OCI-LY7 (cell line): ENCODE data around the gene ITIH3. TPM values are rescaled to one million over a fixed set of nuclear protein-coding genes. Genes with fewer than 3 reads are reported as not detected.

Experiments used
- BruUV-seq: library from RNA; stranded (reverse); fragments of 400-500 nt; replicated peaks from 2 replicates; lab custom pipeline; 2021; lab: Mats Ljungman, UMichigan
- CTCF ChIA-PET: fragments of 300-600 bp; sonication (Branson Sonifier 250); formaldehyde crosslinking; loops from one replicate; lab custom pipeline; 2022; ENCODE audit warnings: antibody characterized with exemption; ENCODE audit not compliant: unreplicated experiment; lab: Charles Lee
- POLR2A ChIA-PET: fragments of 300-600 bp; sonication (Branson Sonifier 250); formaldehyde crosslinking; loops from one replicate; lab custom pipeline; 2022; ENCODE audit warnings: antibody characterized with exemption; lab: Charles Lee
- DNase-seq: peaks from one replicate; pipeline ENCODE4 v3.0.0-alpha.2; 2015; ENCODE audit warnings: low spot score
- H2AFZ ChIP-seq: fragments of 200-600 bp; sonication (generic), shearing (Covaris generic); 2 replicates; pipeline ENCODE4 v1.6.1; 2014; ENCODE audit warnings: mild to moderate bottlenecking, antibody characterized with exemption, low read length, moderate library complexity
- H3K27ac ChIP-seq: fragments of 200-600 bp; sonication (generic); 2 replicates; pipeline ENCODE4 v1.5.1; 2014; ENCODE audit warnings: mixed run types, low read depth, mild to moderate bottlenecking, moderate library complexity, low read length, inconsistent platforms; ENCODE audit not compliant: poor library complexity, severe bottlenecking
- H3K36me3 ChIP-seq: fragments of 200-600 bp; sonication (generic); 2 replicates; pipeline ENCODE4 v1.6.1; 2014; ENCODE audit warnings: mild to moderate bottlenecking, antibody characterized with exemption, low read length, moderate library complexity, mixed read lengths; ENCODE audit not compliant: insufficient read depth
- H3K4me1 ChIP-seq: fragments of 200-600 bp; sonication (generic); 2 replicates; pipeline ENCODE4 v1.5.1; 2014; ENCODE audit warnings: mild to moderate bottlenecking, low read length; ENCODE audit not compliant: insufficient read depth, poor library complexity, severe bottlenecking
- H3K4me2 ChIP-seq: fragments of 200-600 bp; sonication (generic); 2 replicates; pipeline ENCODE4 v1.6.1; 2014; ENCODE audit warnings: mild to moderate bottlenecking, low read length
- H3K4me3 ChIP-seq: fragments of 200-600 bp; sonication (generic); 2 replicates; pipeline ENCODE4 v1.5.1; 2014; ENCODE audit warnings: mild to moderate bottlenecking, low read depth, low read length; ENCODE audit not compliant: poor library complexity, severe bottlenecking
- H3K79me2 ChIP-seq: fragments of 200-600 bp; sonication (generic); 2 replicates; pipeline ENCODE4 v1.6.1; 2016; ENCODE audit warnings: low read depth, mild to moderate bottlenecking, low read length, moderate library complexity, mixed read lengths; ENCODE audit not compliant: insufficient read depth
- H3K9me2 ChIP-seq: fragments of 200-600 bp; sonication (generic); 2 replicates; pipeline ENCODE4 v1.6.1; 2016; ENCODE audit warnings: mild to moderate bottlenecking, low read length, mixed read lengths; ENCODE audit not compliant: insufficient read depth
- H3K9me3 ChIP-seq: fragments of 200-600 bp; sonication (generic); 2 replicates; pipeline ENCODE4 v1.6.1; 2014; ENCODE audit warnings: mild to moderate bottlenecking, mixed run types, low read length, mixed read lengths
- H4K20me1 ChIP-seq: fragments of 200-600 bp; sonication (generic); 2 replicates; pipeline ENCODE4 v1.6.1; 2014; ENCODE audit warnings: mild to moderate bottlenecking, antibody characterized with exemption, low read length, moderate library complexity, mixed read lengths; ENCODE audit not compliant: insufficient read depth
- EZH2phosphoT487 ChIP-seq: fragments of 200-600 bp; sonication (generic); IDR thresholded peaks from 2 replicates; pipeline ENCODE4 v1.6.1; 2018; ENCODE audit warnings: low read depth, borderline replicate concordance, mild to moderate bottlenecking, mixed run types, antibody characterized with exemption, low read length, moderate library complexity, mixed read lengths
- intact Hi-C: fragments of 100-400 bp; cut with micrococcal nuclease; formaldehyde crosslinking; loops from one replicate; pipeline ENCODE4 v1.10.0; 2022; ENCODE audit not compliant: unreplicated experiment
- total RNA-seq, 2 experiments: library from RNA; depleted of rRNA in 1 of 2; stranded (reverse); fragments of >200 nt in 1 of 2; shearing (Covaris generic) in 1 of 2; gene quantifications; 2 replicates each; pipeline ENCODE4 v1.2.3, GENCODE V29; 2014 to 2022
- TF ChIP-seq, protein P1 (sequence below): fragments of 200-600 bp; sonication (generic); conservative IDR thresholded peaks from 2 replicates; pipeline ENCODE4 v1.5.1; 2014; ENCODE audit warnings: mild to moderate bottlenecking, antibody characterized with exemption, low read length, moderate library complexity, mixed read lengths

Gene ITIH3
- total RNA-seq, 2 experiments from 2014 or later: not detected

DNA sequence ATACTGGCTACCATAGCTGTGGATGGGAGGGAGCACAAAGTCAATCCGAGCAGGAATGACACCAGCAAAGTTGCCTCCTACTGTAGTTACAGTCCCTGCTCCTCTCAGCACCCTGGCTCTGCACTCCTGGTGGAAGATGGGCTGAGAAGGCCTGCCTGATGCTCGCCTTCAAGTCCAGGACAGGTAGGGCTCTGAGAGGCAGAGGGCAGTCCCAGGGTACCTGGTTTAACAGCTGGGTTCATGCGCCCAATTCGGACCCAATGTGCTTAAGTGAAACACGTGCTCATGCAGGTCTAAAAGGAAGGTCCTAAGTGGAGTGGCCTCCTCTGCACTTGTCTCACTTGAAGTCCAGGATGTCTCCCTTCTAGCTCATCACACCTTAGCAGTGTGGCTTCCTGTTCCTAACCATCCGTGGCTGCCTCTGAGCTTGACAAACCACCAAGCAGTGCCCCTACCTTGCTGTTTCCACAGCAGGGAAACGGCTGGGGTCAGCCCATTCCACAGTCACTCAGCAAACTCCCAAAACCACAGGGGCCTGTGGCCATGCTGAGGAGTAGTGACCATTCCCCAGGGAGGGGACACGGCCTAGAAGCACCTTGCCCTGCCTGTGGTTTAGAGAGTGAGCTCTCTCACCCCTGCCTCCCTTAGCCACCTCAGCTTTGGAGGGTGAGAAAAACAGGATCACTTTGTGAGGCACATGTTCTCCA lies 44.1 kb downstream of the ITIH3 start:
- BruUV-seq: no TSS peak
- Histone ChIP-seq H4K20me1 (no peaks in the 10 kb centered on the region), H3K9me3 (no peaks in the 10 kb centered on the region), H3K27ac (no peak overlapping the region), H3K4me1 (no peaks in the 10 kb centered on the region), H2AFZ (no peak overlapping the region), H3K79me2 (no peaks in the 10 kb centered on the region), H3K4me2 (no peak overlapping the region), H3K4me3 (no peak overlapping the region), H3K9me2 (no peaks in the 10 kb centered on the region), H3K36me3 (no peaks in the 10 kb centered on the region)
- no peak for DNase-seq
- no peak for TF ChIP-seq EZH2phosphoT487
- TF ChIP-seq, protein P1, sequence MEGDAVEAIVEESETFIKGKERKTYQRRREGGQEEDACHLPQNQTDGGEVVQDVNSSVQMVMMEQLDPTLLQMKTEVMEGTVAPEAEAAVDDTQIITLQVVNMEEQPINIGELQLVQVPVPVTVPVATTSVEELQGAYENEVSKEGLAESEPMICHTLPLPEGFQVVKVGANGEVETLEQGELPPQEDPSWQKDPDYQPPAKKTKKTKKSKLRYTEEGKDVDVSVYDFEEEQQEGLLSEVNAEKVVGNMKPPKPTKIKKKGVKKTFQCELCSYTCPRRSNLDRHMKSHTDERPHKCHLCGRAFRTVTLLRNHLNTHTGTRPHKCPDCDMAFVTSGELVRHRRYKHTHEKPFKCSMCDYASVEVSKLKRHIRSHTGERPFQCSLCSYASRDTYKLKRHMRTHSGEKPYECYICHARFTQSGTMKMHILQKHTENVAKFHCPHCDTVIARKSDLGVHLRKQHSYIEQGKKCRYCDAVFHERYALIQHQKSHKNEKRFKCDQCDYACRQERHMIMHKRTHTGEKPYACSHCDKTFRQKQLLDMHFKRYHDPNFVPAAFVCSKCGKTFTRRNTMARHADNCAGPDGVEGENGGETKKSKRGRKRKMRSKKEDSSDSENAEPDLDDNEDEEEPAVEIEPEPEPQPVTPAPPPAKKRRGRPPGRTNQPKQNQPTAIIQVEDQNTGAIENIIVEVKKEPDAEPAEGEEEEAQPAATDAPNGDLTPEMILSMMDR: no peak
- ChIA-PET CTCF (interaction anchor here (0.6 kb wide), 2 partner anchors 10 to 23 kb away, joined by 3 read pairs; no protein-coding TSS in a partner anchor), POLR2A (interaction anchor here (0.5 to 0.6 kb wide), 2 partner anchors 164 to 225 kb away, joined by 3 to 5 read pairs; no protein-coding TSS in a partner anchor)
- intact Hi-C loops: no loop called here

DNA sequence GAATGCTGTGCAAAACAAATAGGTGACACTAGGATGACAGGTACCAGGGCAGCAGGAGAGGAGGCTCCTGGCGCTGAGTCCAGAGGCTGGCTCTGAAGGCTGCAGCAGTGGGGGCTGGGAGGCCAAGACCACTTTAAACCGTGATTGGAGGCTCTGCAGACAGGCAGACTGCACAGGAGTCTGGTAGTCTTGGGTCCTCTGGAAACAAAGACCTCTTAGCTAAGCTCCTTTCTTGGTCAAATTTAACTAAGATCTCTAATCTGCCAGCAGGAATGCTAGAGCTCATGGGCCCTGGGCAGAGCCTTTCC lies 44.6 kb downstream of the ITIH3 start:
- no peak overlapping the region for H3K4me2 ChIP-seq
- no peak for TF ChIP-seq EZH2phosphoT487
- TF ChIP-seq, protein P1: no peak
- no peaks in the 10 kb centered on the region for H3K79me2 ChIP-seq
- DNase-seq: no peak
- no TSS peak for BruUV-seq
- no peaks in the 10 kb centered on the region for H3K9me2 ChIP-seq
- no peak overlapping the region for H2AFZ ChIP-seq
- H3K36me3 ChIP-seq: no peaks in the 10 kb centered on the region
- no peak overlapping the region for H3K4me3 ChIP-seq
- H3K27ac ChIP-seq: no peak overlapping the region
- H3K4me1 ChIP-seq: no peaks in the 10 kb centered on the region
- no peaks in the 10 kb centered on the region for H4K20me1 ChIP-seq
- intact Hi-C loops: no loop called here
- no peaks in the 10 kb centered on the region for H3K9me3 ChIP-seq
- ChIA-PET CTCF (interaction anchor here (0.6 kb wide), 1 partner anchor 9 kb away, joined by 3 read pairs; no protein-coding TSS in a partner anchor), POLR2A (no interaction called here)

DNA sequence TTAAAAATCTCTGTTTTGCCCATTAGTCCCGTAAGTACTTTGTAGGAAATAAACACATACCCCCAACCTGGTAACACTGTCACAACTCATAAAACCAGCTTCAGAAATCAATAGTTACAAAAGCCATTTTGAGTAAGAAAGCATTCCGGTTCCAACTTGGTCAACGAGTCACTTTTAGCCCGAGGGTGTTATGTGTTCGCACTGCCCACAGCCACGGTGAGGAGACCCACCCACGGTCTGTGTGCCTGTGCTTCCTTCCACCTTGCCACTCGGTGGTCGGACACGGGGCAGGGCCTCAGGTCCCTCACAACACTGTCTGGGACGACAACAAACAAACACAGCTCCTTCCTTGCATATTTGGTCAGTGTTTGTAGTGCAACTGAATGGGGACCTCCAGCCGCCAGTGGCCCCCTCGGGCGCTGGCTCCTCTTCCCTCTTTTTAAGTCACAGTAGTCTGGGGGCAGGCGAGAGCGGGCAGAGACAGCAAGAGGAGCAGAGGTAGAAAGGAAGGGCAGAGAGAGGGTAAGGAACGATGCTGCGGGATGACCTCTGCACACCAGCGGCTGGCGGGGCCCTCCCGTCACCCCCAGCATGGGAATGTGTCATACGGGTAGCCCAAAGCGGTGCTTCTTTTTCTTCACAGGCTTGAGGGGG lies 45.4 kb downstream of the ITIH3 start:
- H3K9me3 ChIP-seq: no peaks in the 10 kb centered on the region
- TF ChIP-seq EZH2phosphoT487: no peak
- TF ChIP-seq, protein P1: no peak
- no peak overlapping the region for H2AFZ ChIP-seq
- H4K20me1 ChIP-seq: no peaks in the 10 kb centered on the region
- ChIA-PET POLR2A (no interaction called here), CTCF (no interaction called here)
- no peak overlapping the region for H3K4me3 ChIP-seq
- intact Hi-C loops: no loop called here
- H3K4me1 ChIP-seq: no peaks in the 10 kb centered on the region
- BruUV-seq: no TSS peak
- H3K27ac ChIP-seq: no peak overlapping the region
- no peaks in the 10 kb centered on the region for H3K79me2 ChIP-seq
- H3K36me3 ChIP-seq: no peaks in the 10 kb centered on the region
- no peak for DNase-seq
- H3K9me2 ChIP-seq: no peaks in the 10 kb centered on the region
- H3K4me2 ChIP-seq: no peak overlapping the region
